Gastroesophageal sphincter (tissue), 4 donors: ENCODE data around the gene METAP1D. TPM values are rescaled to one million over a fixed set of nuclear protein-coding genes. Genes with fewer than 3 reads are reported as not detected.

Experiments used
- ATAC-seq: fragments of 150-250 bp; one replicate; pipeline ENCODE4 v1.9.1; 2016; ENCODE audit warnings: mild to moderate bottlenecking, moderate library complexity
- H3K27ac ChIP-seq, 4 donors: fragments of 200-600 bp; sonication (generic) in 3 of 4; 1 replicate in 3 of 4; 2 replicates in 1 of 4; pipeline ENCODE4 v1.5.1; 2016 to 2019
- H3K27me3 ChIP-seq: fragments of 200-600 bp; sonication (generic); one replicate; pipeline ENCODE4 v1.5.1; 2019
- H3K36me3 ChIP-seq, 2 donors: fragments of 200-600 bp; sonication (generic); one replicate each; pipeline ENCODE4 v1.5.1; 2019; ENCODE audit warnings: control low read depth in 1 of 2
- H3K4me1 ChIP-seq, 3 donors: fragments of 200-600 bp; sonication (generic); 1 replicate in 2 of 3; 2 replicates in 1 of 3; pipeline ENCODE4 v1.5.1; 2016 to 2019; ENCODE audit warnings: control low read depth in 2 of 3
- H3K4me3 ChIP-seq, 2 donors: fragments of 200-600 bp; sonication (generic); one replicate each; pipeline ENCODE4 v1.5.1; 2019; ENCODE audit warnings: mild to moderate bottlenecking in 1 of 2, moderate library complexity in 1 of 2
- H3K9me3 ChIP-seq, 3 donors: fragments of 200-600 bp; sonication (generic); one replicate each; pipeline ENCODE4 v1.5.1; 2017 to 2019; ENCODE audit warnings: control low read depth in 2 of 3
- EP300 ChIP-seq: sonication (generic); formaldehyde crosslinking; IDR thresholded peaks from one replicate; pipeline ENCODE4 v1.6.1; 2017; ENCODE audit warnings: antibody characterized with exemption, mild to moderate bottlenecking
- POLR2A ChIP-seq, 2 donors: fragments of 450-650 bp; IDR thresholded peaks; one replicate each; pipeline ENCODE4 v1.6.1; 2017; ENCODE audit warnings: antibody characterized with exemption in 2 of 2, mild to moderate bottlenecking in 2 of 2, moderate library complexity in 1 of 2
- POLR2AphosphoS5 ChIP-seq: sonication (generic); formaldehyde crosslinking; IDR thresholded peaks from one replicate; pipeline ENCODE4 v1.6.1; 2017; ENCODE audit warnings: antibody characterized with exemption
- WGBS, 2 donors: methylation state at CpG; one replicate each; pipeline ENCODE4 v1.1.5; 2018; ENCODE audit warnings: low coverage in 1 of 2; 5-methylcytosine and 5-hydroxymethylcytosine counted together
- total RNA-seq, 4 donors: library from RNA; depleted of rRNA; stranded (reverse); fragments of >200 nt; gene quantifications; one replicate each; pipeline ENCODE4 v1.1.0, GENCODE V29; 2016
- TF ChIP-seq, protein P1 (sequence below), 4 experiments: fragments of 200-600 bp in 2 of 4; fragments of 450-650 bp in 2 of 4; sonication (generic) in 1 of 4; IDR thresholded peaks; one replicate each; pipeline ENCODE4 v1.5.1; 2017 to 2019; ENCODE audit warnings: antibody characterized with exemption in 4 of 4, mild to moderate bottlenecking in 2 of 4, moderate library complexity in 2 of 4

Gene METAP1D
- total RNA-seq, 4 donors from 2014 or later, result 1.8 to 9.2 (median 4.2) TPM

DNA sequence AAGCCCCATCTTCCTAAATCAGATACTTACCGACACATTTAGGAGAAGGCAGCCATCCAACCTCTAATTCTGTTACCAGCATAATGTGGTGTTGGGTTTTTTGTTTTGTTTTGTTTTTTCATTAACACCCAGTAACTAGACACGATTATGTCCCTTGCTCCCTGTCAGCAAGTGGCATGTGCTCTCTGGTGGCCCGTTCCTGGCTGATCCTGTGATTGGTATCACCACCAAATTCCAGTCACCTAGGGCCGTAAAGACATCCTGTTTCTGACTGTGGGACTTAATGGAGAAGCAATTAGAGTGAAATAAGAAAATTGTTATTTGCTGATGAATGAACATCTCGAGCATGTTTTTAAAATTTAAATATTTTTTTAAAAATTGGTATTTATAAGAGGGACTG, 79.7 kb downstream of the METAP1D start:
- WGBS, 2 donors, result 83 to 88% methylated on average over 4 to 5 of the region's 5 CpGs
- Histone ChIP-seq H3K36me3 (no peaks in the 10 kb centered on the region), H3K27ac (no peak overlapping the region), H3K4me3 (no peak overlapping the region), H3K9me3 (peaks cover 0 to 13% (median 0%) of the 10 kb centered on the region in 3 donors), H3K27me3 (peaks cover 66% of the 10 kb centered on the region), H3K4me1 (peaks cover 0 to 19% (median under 1%) of the 10 kb centered on the region in 3 donors)
- TF ChIP-seq, protein P1, sequence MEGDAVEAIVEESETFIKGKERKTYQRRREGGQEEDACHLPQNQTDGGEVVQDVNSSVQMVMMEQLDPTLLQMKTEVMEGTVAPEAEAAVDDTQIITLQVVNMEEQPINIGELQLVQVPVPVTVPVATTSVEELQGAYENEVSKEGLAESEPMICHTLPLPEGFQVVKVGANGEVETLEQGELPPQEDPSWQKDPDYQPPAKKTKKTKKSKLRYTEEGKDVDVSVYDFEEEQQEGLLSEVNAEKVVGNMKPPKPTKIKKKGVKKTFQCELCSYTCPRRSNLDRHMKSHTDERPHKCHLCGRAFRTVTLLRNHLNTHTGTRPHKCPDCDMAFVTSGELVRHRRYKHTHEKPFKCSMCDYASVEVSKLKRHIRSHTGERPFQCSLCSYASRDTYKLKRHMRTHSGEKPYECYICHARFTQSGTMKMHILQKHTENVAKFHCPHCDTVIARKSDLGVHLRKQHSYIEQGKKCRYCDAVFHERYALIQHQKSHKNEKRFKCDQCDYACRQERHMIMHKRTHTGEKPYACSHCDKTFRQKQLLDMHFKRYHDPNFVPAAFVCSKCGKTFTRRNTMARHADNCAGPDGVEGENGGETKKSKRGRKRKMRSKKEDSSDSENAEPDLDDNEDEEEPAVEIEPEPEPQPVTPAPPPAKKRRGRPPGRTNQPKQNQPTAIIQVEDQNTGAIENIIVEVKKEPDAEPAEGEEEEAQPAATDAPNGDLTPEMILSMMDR (IDR thresholded peaks at IDR 0.05), result no peak
- no peak for TF ChIP-seq POLR2A (IDR thresholded peaks at IDR 0.05)
- no peak for TF ChIP-seq EP300
- no peak for TF ChIP-seq POLR2AphosphoS5
- ATAC-seq, result no peak

GRCh38 chr2:172079838-172080640, 80.3 kb downstream of the METAP1D start:
- Histone ChIP-seq H3K27ac (no peak overlapping the region), H3K27me3 (peaks cover 72% of the 10 kb centered on the region), H3K9me3 (peaks cover 0 to 13% (median 0%) of the 10 kb centered on the region in 3 donors), H3K4me1 (peaks cover 0 to 26% (median 7%) of the 10 kb centered on the region in 3 donors), H3K4me3 (no peak overlapping the region), H3K36me3 (no peaks in the 10 kb centered on the region)
- WGBS, 2 donors, result 52 to 58% methylated on average over 18 to 24 of the region's 38 CpGs
- ATAC-seq, result no peak
- TF ChIP-seq, protein P1 (IDR thresholded peaks at IDR 0.05), result no peak
- no peak for TF ChIP-seq EP300
- no peak for TF ChIP-seq POLR2AphosphoS5
- TF ChIP-seq POLR2A (IDR thresholded peaks at IDR 0.05), result no peak

DNA sequence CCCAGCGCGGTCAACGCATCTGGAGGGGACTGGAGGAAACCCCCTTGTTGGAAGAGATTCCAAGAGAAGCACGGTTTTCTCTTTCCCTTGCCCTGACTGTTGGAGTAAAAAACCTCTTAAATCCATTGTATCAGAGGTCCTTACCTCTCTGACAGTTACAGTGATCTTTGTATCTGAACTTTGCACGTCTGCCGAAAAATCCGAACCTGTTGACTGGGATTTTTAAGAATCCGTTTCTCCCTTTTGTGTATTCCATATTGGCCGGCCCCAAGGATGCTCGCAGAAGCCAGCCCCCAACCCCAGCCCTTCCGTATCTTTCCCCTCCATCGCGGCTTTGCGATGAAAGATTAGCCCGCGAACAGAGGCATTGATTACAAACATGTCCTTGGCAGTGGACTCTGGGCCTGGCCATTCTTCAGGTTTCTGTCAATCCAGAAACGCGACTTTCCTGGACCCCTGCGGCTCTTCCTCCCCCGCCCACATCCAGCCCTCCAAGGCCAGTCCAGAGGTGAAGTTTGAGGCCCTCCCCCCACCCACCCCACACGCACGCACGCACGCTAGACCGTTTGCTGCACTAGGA, 81.0 kb downstream of the METAP1D start:
- 36 to 38% methylated on average over 5 to 13 of the region's 25 CpGs for WGBS, 2 donors
- no peaks in the 10 kb centered on the region for H3K36me3 ChIP-seq
- no peak for ATAC-seq
- H3K4me1 ChIP-seq, result peaks cover 0 to 33% (median 14%) of the 10 kb centered on the region in 3 donors
- TF ChIP-seq, protein P1 (IDR thresholded peaks at IDR 0.05), result no peak
- TF ChIP-seq POLR2A (IDR thresholded peaks at IDR 0.05) (no peak), EP300 (no peak)
- peaks cover 0 to 13% (median 0%) of the 10 kb centered on the region in 3 donors for H3K9me3 ChIP-seq
- H3K27me3 ChIP-seq, result peaks cover 79% of the 10 kb centered on the region
- H3K4me3 ChIP-seq, result no peak overlapping the region
- no peak overlapping the region for H3K27ac ChIP-seq

- Histone ChIP-seq H3K27me3 (peaks cover 86% of the 10 kb centered on the region), H3K36me3 (no peaks in the 10 kb centered on the region), H3K4me1 (peaks cover 0 to 39% (median 18%) of the 10 kb centered on the region in 3 donors), H3K9me3 (peaks cover 0 to 13% (median 0%) of the 10 kb centered on the region in 3 donors), H3K27ac (no peak overlapping the region), H3K4me3 (no peak overlapping the region)
- TF ChIP-seq EP300 (no peak), POLR2AphosphoS5 (no peak), POLR2A (IDR thresholded peaks at IDR 0.05) (no peak)
- TF ChIP-seq, protein P1 (IDR thresholded peaks at IDR 0.05), result no peak
- WGBS, 2 donors, result 24% methylated on average over 10 of the region's 36 CpGs; no CpG with 5 or more reads in 1 of the 2 donors
- no peak for ATAC-seq
These were observed 81.7 kb downstream of the METAP1D start for GRCh38 chr2:172081221-172082022.
